Right lobe of liver (tissue), 4 donors: ENCODE results near the gene DNAJB11.

Experiments
- POLR2A ChIP-seq: fragments of 450-650 bp; IDR thresholded peaks from one replicate; pipeline ENCODE4 v1.6.1; 2017; ENCODE audit warnings: antibody characterized with exemption, mild to moderate bottlenecking
- TF ChIP-seq, protein P1 (sequence below), 4 donors: fragments of 200-600 bp in 3 of 4; fragments of 450-650 bp in 1 of 4; IDR thresholded peaks; one replicate each; pipeline versions ENCODE4 v1.5.1 to v1.8.0; 2016 to 2022; ENCODE audit warnings: antibody characterized with exemption in 4 of 4, mild to moderate bottlenecking in 2 of 4
- donor health status: DM: no; HTN: no; CAD: no.
- donor health status: DM: no; HTN: no; CAD: no.
- donor health status: DM: no; HTN: yes; CAD: no.

DNA sequence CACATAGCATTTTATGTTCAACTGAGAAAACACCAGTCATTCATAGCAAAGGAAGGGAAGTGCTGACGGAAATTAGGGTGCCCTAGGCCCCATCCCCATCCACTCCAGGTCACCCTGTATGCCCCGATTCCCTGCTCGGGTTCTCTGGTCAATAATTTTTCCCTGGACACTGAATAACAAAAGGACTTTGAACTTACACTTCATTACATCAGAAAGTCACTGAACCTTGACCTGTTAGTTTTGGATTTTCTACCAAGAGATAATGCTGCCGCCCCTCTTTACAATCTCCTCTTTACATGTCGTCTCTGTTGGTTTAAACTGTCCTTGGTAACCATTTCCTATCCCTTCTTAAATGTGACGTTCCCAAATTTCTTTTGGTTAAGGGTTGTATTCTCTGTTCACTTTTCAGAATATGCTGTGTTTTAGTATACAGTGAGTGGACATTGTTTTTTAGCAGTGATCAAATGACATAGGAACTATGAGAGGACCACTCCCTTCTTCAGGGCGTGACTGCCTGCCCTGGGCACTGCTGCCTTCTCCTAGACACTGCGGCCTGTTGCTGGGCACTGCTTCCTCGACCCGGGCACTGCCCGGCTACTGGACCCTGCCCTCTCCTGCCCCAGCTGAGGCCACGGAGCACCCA lies 28.7 kb downstream of the DNAJB11 start:
- TF ChIP-seq, protein P1, sequence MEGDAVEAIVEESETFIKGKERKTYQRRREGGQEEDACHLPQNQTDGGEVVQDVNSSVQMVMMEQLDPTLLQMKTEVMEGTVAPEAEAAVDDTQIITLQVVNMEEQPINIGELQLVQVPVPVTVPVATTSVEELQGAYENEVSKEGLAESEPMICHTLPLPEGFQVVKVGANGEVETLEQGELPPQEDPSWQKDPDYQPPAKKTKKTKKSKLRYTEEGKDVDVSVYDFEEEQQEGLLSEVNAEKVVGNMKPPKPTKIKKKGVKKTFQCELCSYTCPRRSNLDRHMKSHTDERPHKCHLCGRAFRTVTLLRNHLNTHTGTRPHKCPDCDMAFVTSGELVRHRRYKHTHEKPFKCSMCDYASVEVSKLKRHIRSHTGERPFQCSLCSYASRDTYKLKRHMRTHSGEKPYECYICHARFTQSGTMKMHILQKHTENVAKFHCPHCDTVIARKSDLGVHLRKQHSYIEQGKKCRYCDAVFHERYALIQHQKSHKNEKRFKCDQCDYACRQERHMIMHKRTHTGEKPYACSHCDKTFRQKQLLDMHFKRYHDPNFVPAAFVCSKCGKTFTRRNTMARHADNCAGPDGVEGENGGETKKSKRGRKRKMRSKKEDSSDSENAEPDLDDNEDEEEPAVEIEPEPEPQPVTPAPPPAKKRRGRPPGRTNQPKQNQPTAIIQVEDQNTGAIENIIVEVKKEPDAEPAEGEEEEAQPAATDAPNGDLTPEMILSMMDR (IDR thresholded peaks at IDR 0.05): no peak
- no peak for TF ChIP-seq POLR2A
